Loucy (cell line): Measurements from ENCODE around the gene WDR87.

Source experiments
- CTCF ChIP-seq: fragments of 200-600 bp; sonication (generic); conservative IDR thresholded peaks from 2 replicates; pipeline ENCODE4 v1.5.1; 2014; ENCODE audit warnings: mild to moderate bottlenecking, antibody characterized with exemption, low read length
- EZH2phosphoT487 ChIP-seq: fragments of 200-600 bp; IDR thresholded peaks from 2 replicates; pipeline ENCODE4 v1.6.1; 2018; ENCODE audit warnings: antibody characterized with exemption, mild to moderate bottlenecking, moderate library complexity, borderline replicate concordance

DNA sequence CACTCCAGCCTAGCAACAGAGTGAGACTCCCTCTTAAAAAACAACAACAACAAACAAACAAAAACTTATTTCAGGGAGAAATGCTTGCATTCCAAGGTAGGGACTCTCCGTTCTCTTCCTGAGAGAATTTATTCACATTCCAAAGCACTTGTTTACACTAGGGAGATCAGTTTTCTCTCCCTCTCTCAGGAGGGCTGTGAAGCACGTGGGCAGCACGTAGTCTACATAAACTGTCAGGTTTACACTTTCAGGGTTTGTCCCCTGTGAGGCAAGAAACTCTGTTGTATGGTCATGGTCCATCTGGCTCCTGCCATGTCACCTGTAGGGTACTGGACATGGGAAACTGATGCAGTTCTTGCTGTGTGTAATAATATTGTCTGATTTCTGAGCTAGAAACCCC is 31.6 kb downstream of the WDR87 start:
- no peak for TF ChIP-seq CTCF
- TF ChIP-seq EZH2phosphoT487, result no peak
